ENCODE results near the gene EIF4E. TPM values are rescaled to one million over a fixed set of nuclear protein-coding genes. Genes with fewer than 3 reads are reported as not detected.
A peak's percentile ranks its signal among the peaks of the same experiment; 100 is the strongest.

Gene EIF4E
- 10 to 100 TPM; 34.3 to 64.2 (median 57.3) TPM for polyA plus RNA-seq
- long read RNA-seq, donor 1, full-length matches to known transcripts, result 53 of 60 reads
- long read RNA-seq, donor 1, partial matches to known transcripts, result 7 of 60 reads
- long read RNA-seq, donor 1, other reads (novel, unspliced or antisense), result 0 of 60 reads
- long read RNA-seq, donor 2, full-length matches to known transcripts, result 12 of 12 reads
- long read RNA-seq, donor 2, partial matches to known transcripts, result 0 of 12 reads
- long read RNA-seq, donor 2, other reads (novel, unspliced or antisense), result 0 of 12 reads
- long read RNA-seq, donor 3, full-length matches to known transcripts, result 13 of 13 reads
- long read RNA-seq, donor 3, partial matches to known transcripts, result 0 of 13 reads
- long read RNA-seq, donor 3, other reads (novel, unspliced or antisense), result 0 of 13 reads
- long read RNA-seq, donor 4, full-length matches to known transcripts, result 1 of 1 reads
- long read RNA-seq, donor 4, partial matches to known transcripts, result 0 of 1 reads
- long read RNA-seq, donor 4, other reads (novel, unspliced or antisense), result 0 of 1 reads
- long read RNA-seq, donor 5, result 0 reads
- long read RNA-seq, donor 6, full-length matches to known transcripts, result 8 of 8 reads
- long read RNA-seq, donor 6, partial matches to known transcripts, result 0 of 8 reads
- long read RNA-seq, donor 6, other reads (novel, unspliced or antisense), result 0 of 8 reads
- long read RNA-seq, donor 7, full-length matches to known transcripts, result 32 of 40 reads
- long read RNA-seq, donor 7, partial matches to known transcripts, result 8 of 40 reads
- long read RNA-seq, donor 7, other reads (novel, unspliced or antisense), result 0 of 40 reads
- long read RNA-seq, donor 8, full-length matches to known transcripts, result 1 of 1 reads
- long read RNA-seq, donor 8, partial matches to known transcripts, result 0 of 1 reads
- long read RNA-seq, donor 8, other reads (novel, unspliced or antisense), result 0 of 1 reads
- long read RNA-seq, donor 9, full-length matches to known transcripts, result 4 of 4 reads
- long read RNA-seq, donor 9, partial matches to known transcripts, result 0 of 4 reads
- long read RNA-seq, donor 9, other reads (novel, unspliced or antisense), result 0 of 4 reads
- long read RNA-seq, donor 10, full-length matches to known transcripts, result 41 of 48 reads
- long read RNA-seq, donor 10, partial matches to known transcripts, result 7 of 48 reads
- long read RNA-seq, donor 10, other reads (novel, unspliced or antisense), result 0 of 48 reads

GRCh38 chr4:98928505-98929340 is at the start of gene EIF4E:
TSS of gene EIF4E (minus strand) at chr4:98929133. CDS start at chr4:98929112, 21 bp downstream.
- no peak for FAIRE-seq
- 0 to 1% (median 1%) methylated on average over 64 to 68 of the region's 68 CpGs for WGBS, 3 donors

GRCh38 chr4:98977557-98977956 is 48.6 kb upstream of the EIF4E start:
- DNase-seq (no peak), FAIRE-seq (no peak)

More at GRCh38 chr4:98928505-98929340, at the start of gene EIF4E:
- H3K36me3 ChIP-seq (ENCODE audit: control insufficient read depth in 3 of 3, insufficient read depth in 2 of 3, low read depth in 1 of 3, low read length in 3 of 3), result peaks cover 0 to 8% (median 0%) of the 10 kb centered on the region in 3 donors
- H3K27ac ChIP-seq (ENCODE audit: low read depth in 1 of 3, low read length in 2 of 3), result peak within 1 kb of the TSS; percentile 94 to 98 (median 97)
- peak within 1 kb of the TSS; percentile 84 to 94 (median 88) for H3K4me3 ChIP-seq (ENCODE audit: low read depth in 1 of 3, low read length in 3 of 3)
- peaks cover 0 to 6% (median 1%) of the 10 kb centered on the region in 3 donors for H3K4me1 ChIP-seq (ENCODE audit: control insufficient read depth in 3 of 3, insufficient read depth in 2 of 3, low read depth in 1 of 3, low read length in 2 of 3)
- no peaks in the 10 kb centered on the region for H3K9me3 ChIP-seq (ENCODE audit: control insufficient read depth in 2 of 2, insufficient read depth in 1 of 2, low read depth in 1 of 2, low read length in 1 of 2)
- no peaks in the 10 kb centered on the region for H3K27me3 ChIP-seq (ENCODE audit: control insufficient read depth in 3 of 3, insufficient read depth in 3 of 3, low read length in 3 of 3)
- DNase-seq, result peak; percentile 98 to 100

GRCh38 chr4:98976716-98977115 is 47.8 kb upstream of the EIF4E start:
- WGBS, 3 donors, result 34 to 61% (median 49%) methylated on average over 4 of the region's 4 CpGs
- no peak for FAIRE-seq
- H3K9me3 ChIP-seq (ENCODE audit: control insufficient read depth in 2 of 2, insufficient read depth in 1 of 2, low read depth in 1 of 2, low read length in 1 of 2), result no peaks in the 10 kb centered on the region

More at GRCh38 chr4:98977557-98977956, 48.6 kb upstream of the EIF4E start:
- no peaks in the 10 kb centered on the region for H3K4me1 ChIP-seq (ENCODE audit: control insufficient read depth in 3 of 3, insufficient read depth in 2 of 3, low read depth in 1 of 3, low read length in 2 of 3)
- H3K4me3 ChIP-seq (ENCODE audit: low read depth in 1 of 3, low read length in 3 of 3), result no peak overlapping the region
- H3K27me3 ChIP-seq (ENCODE audit: control insufficient read depth in 3 of 3, insufficient read depth in 3 of 3, low read length in 3 of 3), result no peaks in the 10 kb centered on the region
- H3K27ac ChIP-seq (ENCODE audit: low read depth in 1 of 3, low read length in 2 of 3), result no peak overlapping the region
- no peaks in the 10 kb centered on the region for H3K9me3 ChIP-seq (ENCODE audit: control insufficient read depth in 2 of 2, insufficient read depth in 1 of 2, low read depth in 1 of 2, low read length in 1 of 2)
- H3K36me3 ChIP-seq (ENCODE audit: control insufficient read depth in 3 of 3, insufficient read depth in 2 of 3, low read depth in 1 of 3, low read length in 3 of 3), result no peaks in the 10 kb centered on the region
- 85 to 90% (median 89%) methylated on average over 7 of the region's 7 CpGs for WGBS, 3 donors

GRCh38 chr4:98969878-98970785 is 41.2 kb upstream of the EIF4E start:
- WGBS, 3 donors, result 42 to 48% (median 46%) methylated on average over 1 of the region's 1 CpG
- H3K4me3 ChIP-seq (ENCODE audit: low read depth in 1 of 3, low read length in 3 of 3), result no peak overlapping the region
- FAIRE-seq, result no peak
- H3K9me3 ChIP-seq (ENCODE audit: control insufficient read depth in 2 of 2, insufficient read depth in 1 of 2, low read depth in 1 of 2, low read length in 1 of 2), result no peaks in the 10 kb centered on the region
- H3K27me3 ChIP-seq (ENCODE audit: control insufficient read depth in 3 of 3, insufficient read depth in 3 of 3, low read length in 3 of 3), result no peaks in the 10 kb centered on the region
- no peak for DNase-seq
- peaks cover 0 to 3% (median 0%) of the 10 kb centered on the region in 3 donors for H3K4me1 ChIP-seq (ENCODE audit: control insufficient read depth in 3 of 3, insufficient read depth in 2 of 3, low read depth in 1 of 3, low read length in 2 of 3)
- no peaks in the 10 kb centered on the region for H3K36me3 ChIP-seq (ENCODE audit: control insufficient read depth in 3 of 3, insufficient read depth in 2 of 3, low read depth in 1 of 3, low read length in 3 of 3)
- no peak overlapping the region for H3K27ac ChIP-seq (ENCODE audit: low read depth in 1 of 3, low read length in 2 of 3)

More at GRCh38 chr4:98976716-98977115, 47.8 kb upstream of the EIF4E start:
- Histone ChIP-seq H3K27me3 (ENCODE audit: control insufficient read depth in 3 of 3, insufficient read depth in 3 of 3, low read length in 3 of 3) (no peaks in the 10 kb centered on the region), H3K4me3 (ENCODE audit: low read depth in 1 of 3, low read length in 3 of 3) (no peak overlapping the region), H3K36me3 (ENCODE audit: control insufficient read depth in 3 of 3, insufficient read depth in 2 of 3, low read depth in 1 of 3, low read length in 3 of 3) (no peaks in the 10 kb centered on the region), H3K4me1 (ENCODE audit: control insufficient read depth in 3 of 3, insufficient read depth in 2 of 3, low read depth in 1 of 3, low read length in 2 of 3) (no peaks in the 10 kb centered on the region), H3K27ac (ENCODE audit: low read depth in 1 of 3, low read length in 2 of 3) (no peak overlapping the region)
- DNase-seq, result no peak

- DNase-seq (no peak), FAIRE-seq (no peak)
- Histone ChIP-seq H3K4me3 (ENCODE audit: low read depth in 1 of 3, low read length in 3 of 3) (no peak overlapping the region), H3K36me3 (ENCODE audit: control insufficient read depth in 3 of 3, insufficient read depth in 2 of 3, low read depth in 1 of 3, low read length in 3 of 3) (no peaks in the 10 kb centered on the region), H3K27ac (ENCODE audit: low read depth in 1 of 3, low read length in 2 of 3) (no peak overlapping the region), H3K27me3 (ENCODE audit: control insufficient read depth in 3 of 3, insufficient read depth in 3 of 3, low read length in 3 of 3) (no peaks in the 10 kb centered on the region), H3K9me3 (ENCODE audit: control insufficient read depth in 2 of 2, insufficient read depth in 1 of 2, low read depth in 1 of 2, low read length in 1 of 2) (no peaks in the 10 kb centered on the region), H3K4me1 (ENCODE audit: control insufficient read depth in 3 of 3, insufficient read depth in 2 of 3, low read depth in 1 of 3, low read length in 2 of 3) (peaks cover 0 to 3% (median 0%) of the 10 kb centered on the region in 3 donors)
- 82 to 93% (median 92%) methylated on average over 3 of the region's 3 CpGs for WGBS, 3 donors
Measured at GRCh38 chr4:98967786-98968329, 38.9 kb upstream of the EIF4E start.

GRCh38 chr4:98966926-98967325 is 38.0 kb upstream of the EIF4E start:
- H3K36me3 ChIP-seq (ENCODE audit: control insufficient read depth in 3 of 3, insufficient read depth in 2 of 3, low read depth in 1 of 3, low read length in 3 of 3), result no peaks in the 10 kb centered on the region
- WGBS, 3 donors, result 21 to 75% (median 52%) methylated on average over 3 of the region's 3 CpGs
- DNase-seq (peak in 1 of 2 donors; percentile 58), FAIRE-seq (no peak)
- peaks cover 0 to 3% (median 0%) of the 10 kb centered on the region in 3 donors for H3K4me1 ChIP-seq (ENCODE audit: control insufficient read depth in 3 of 3, insufficient read depth in 2 of 3, low read depth in 1 of 3, low read length in 2 of 3)
- H3K27ac ChIP-seq (ENCODE audit: low read depth in 1 of 3, low read length in 2 of 3), result peak overlapping the region in 1 of 3 donors; percentile 24
- H3K4me3 ChIP-seq (ENCODE audit: low read depth in 1 of 3, low read length in 3 of 3), result no peak overlapping the region
- H3K27me3 ChIP-seq (ENCODE audit: control insufficient read depth in 3 of 3, insufficient read depth in 3 of 3, low read length in 3 of 3), result no peaks in the 10 kb centered on the region
- no peaks in the 10 kb centered on the region for H3K9me3 ChIP-seq (ENCODE audit: control insufficient read depth in 2 of 2, insufficient read depth in 1 of 2, low read depth in 1 of 2, low read length in 1 of 2)
